ENCODE data around the gene TRAF3.
"Not testable (repeated sequence)": the region's sequence is repeated elsewhere in the genome, so short reads cannot be mapped to it uniquely, and the experiment has no call there.

The TRAF3 gene

DNA sequence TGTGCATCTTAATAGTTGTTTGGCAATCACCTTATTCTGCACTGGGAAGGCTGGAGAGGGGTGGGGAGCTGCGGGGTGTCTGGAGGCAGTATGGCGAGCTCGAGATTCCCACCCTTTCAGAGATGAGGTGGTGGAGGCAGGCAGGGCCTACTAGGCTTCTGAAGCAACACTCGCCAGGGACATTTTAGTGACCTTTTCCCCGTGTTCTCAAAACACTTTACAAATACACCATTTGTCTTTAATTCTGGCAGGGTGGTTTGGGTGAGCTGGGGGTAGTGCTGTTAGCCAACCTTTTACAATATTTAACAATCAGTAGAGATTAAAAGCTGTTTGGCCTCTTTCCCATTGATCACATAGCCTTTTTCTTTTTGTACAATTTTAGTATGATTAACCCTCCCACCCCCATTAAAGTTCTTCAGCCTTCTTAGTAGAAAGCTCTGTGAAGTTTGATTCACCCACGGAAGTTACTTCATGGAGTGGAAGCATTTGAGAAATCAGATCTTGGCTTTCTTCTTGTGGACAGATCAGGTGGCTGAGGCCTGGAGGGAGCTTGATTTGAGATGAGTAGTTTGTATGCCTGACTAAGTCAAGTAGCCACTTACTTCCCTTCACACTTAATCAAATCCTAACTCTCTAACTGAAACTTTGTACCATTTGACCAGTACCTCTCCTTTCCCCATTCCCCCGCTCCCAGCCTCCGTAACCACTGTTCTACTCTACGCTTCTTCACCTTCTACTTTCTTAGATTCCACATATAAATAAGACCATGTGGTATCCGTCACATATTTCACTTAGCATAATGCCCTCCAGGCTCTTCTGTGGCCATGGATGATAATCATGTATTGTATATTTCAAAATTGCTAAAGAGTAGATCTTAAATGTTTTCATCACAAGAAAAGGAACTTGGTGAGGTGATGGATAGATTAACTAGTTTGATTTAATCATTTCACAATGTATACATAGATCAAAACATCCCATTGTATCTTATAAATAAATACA lies 41.0 kb downstream of the TRAF3 start:
- CTCF ChIA-PET: interaction anchor here (0.9 to 1.7 kb wide), 3 partner anchors 33 to 44 kb away, joined by 3 to 6 read pairs (median 4); no protein-coding TSS in a partner anchor
- Mint-ChIP-seq H3K27me3 (no peaks in the 10 kb centered on the region), H3K4me1 (peaks cover 58% of the 10 kb centered on the region), H3K4me3 (no peak overlapping the region), H3K27ac (peak overlapping the region; percentile 22), H3K36me3 (peaks cover 27% of the 10 kb centered on the region), H3K9me3 (no peaks in the 10 kb centered on the region)
- no peak for DNase-seq

DNA sequence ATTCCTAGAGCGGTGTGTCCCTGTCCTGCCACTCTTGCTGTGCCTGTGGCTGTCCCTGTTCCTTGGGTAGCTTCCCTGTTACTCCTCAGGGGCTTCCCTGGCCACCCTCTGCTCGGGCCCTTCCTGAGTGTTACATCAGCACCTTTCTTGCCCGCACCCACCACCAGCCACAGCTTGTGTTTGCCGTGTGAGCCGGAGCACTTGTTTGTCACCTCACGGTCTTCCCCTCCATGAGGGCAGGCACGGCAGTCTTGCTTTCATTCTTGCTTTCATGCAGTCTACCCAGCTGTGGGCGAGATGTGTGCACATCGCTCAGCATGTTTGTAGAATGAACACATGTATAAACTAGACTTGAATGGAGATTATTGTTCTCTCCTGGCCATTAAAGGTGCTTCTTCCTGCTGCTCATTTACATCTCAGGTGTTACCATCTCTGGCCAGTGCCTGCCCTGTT lies 42.0 kb downstream of the TRAF3 start:
- Mint-ChIP-seq H3K4me3 (peak overlapping the region; percentile 44), H3K9me3 (no peaks in the 10 kb centered on the region), H3K4me1 (peaks cover 59% of the 10 kb centered on the region), H3K36me3 (peaks cover 24% of the 10 kb centered on the region), H3K27me3 (no peaks in the 10 kb centered on the region), H3K27ac (peak overlapping the region; percentile 86)
- DNase-seq: peak; percentile 65
- CTCF ChIA-PET: interaction anchor here (0.9 to 1.7 kb wide), 2 partner anchors 34 to 44 kb away, joined by 4 to 6 read pairs; no protein-coding TSS in a partner anchor

DNA sequence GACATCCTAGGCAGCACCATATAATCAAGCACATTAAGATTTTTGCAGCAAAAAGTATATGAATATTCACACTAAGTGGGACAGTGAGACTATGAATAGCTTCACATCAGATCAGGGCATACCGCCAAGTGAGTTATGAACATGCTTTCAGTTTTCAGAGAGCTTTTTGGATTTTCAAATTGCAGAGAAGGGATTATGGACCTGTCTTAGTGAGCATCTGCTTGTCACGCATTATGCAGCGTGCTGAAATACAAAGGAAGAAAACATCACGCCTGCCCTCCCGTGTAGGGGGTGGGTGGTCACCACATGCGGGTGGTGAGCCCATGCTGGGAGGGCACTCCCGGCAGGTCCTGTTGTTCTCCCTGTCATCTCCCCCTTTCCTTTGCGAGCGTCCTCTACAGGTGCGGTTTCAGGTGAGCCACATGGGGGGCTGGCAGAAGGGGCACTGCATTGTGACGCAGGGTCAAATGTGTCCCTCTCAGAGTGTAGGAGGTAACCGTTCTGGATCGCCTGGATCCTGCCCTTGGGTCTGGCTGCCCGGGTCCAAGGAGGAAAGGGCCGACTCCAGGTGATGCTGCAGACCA lies 42.6 kb downstream of the TRAF3 start:
- CTCF ChIA-PET: interaction anchor here (1.7 kb wide), 1 partner anchor 35 kb away, joined by 6 read pairs; no protein-coding TSS in a partner anchor
- H3K27ac Mint-ChIP-seq: peak overlapping the region; percentile 86
- no peaks in the 10 kb centered on the region for H3K9me3 Mint-ChIP-seq
- peaks cover 24% of the 10 kb centered on the region for H3K36me3 Mint-ChIP-seq
- peaks cover 57% of the 10 kb centered on the region for H3K4me1 Mint-ChIP-seq
- no peaks in the 10 kb centered on the region for H3K27me3 Mint-ChIP-seq
- DNase-seq: no peak
- peak overlapping the region; percentile 44 for H3K4me3 Mint-ChIP-seq

DNA sequence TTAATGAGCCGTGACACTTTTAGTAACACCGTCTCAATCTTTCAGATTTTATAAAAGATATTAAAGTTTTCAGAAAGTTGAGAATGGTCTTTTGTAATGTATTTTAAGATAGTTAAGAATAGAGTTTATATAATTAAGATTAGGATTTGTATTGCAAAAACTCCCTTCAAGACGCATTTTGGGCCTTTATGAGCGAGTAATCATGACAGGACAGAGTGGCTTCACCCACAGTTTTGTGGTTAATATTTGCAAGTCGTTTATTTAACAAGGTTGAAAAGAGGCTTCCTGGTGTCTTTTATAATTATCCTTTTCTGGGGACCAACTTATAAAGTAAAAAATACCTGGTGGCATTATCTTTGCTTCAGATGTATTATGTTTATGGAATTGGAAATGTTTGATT lies 44.0 kb downstream of the TRAF3 start:
- H3K4me3 Mint-ChIP-seq: no peak overlapping the region
- peaks cover 54% of the 10 kb centered on the region for H3K4me1 Mint-ChIP-seq
- H3K36me3 Mint-ChIP-seq: peaks cover 23% of the 10 kb centered on the region
- H3K27me3 Mint-ChIP-seq: no peaks in the 10 kb centered on the region
- H3K27ac Mint-ChIP-seq: no peak overlapping the region
- DNase-seq: no peak
- CTCF ChIA-PET: no interaction called here
- H3K9me3 Mint-ChIP-seq: no peaks in the 10 kb centered on the region

DNA sequence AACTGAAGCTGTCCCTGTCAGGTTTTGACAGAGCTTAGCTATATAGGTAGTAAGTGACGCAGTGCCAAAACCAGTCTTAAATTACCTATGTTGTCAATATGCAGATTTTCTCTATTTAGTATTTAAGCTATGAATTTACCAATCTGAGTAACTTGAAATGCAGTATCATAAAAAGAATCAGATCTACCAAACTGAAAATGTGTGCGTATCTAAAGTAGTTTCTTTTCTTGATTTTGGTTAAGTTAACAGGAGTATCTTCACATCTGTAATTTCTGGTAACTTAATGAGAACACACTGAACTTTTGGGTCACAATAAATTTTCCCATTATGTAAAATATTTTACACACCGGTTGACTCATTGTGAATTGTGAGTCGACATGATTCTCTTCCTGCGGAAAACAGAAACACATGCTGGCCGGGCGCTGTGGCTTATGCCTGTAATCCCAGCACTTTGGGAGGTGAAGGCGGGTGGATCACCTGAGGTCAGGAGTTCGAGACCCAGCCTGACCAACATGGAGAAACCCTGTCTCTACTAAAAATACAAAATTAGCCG lies 45.1 kb downstream of the TRAF3 start:
- no peaks in the 10 kb centered on the region for H3K27me3 Mint-ChIP-seq
- H3K27ac Mint-ChIP-seq: no peak overlapping the region
- H3K36me3 Mint-ChIP-seq: peaks cover 17% of the 10 kb centered on the region
- CTCF ChIA-PET: interaction anchor here (1.3 kb wide), 1 partner anchor 16 kb away, joined by 3 read pairs; no protein-coding TSS in a partner anchor
- no peak for DNase-seq
- H3K4me3 Mint-ChIP-seq: no peak overlapping the region
- no peaks in the 10 kb centered on the region for H3K9me3 Mint-ChIP-seq
- H3K4me1 Mint-ChIP-seq: peaks cover 47% of the 10 kb centered on the region

DNA sequence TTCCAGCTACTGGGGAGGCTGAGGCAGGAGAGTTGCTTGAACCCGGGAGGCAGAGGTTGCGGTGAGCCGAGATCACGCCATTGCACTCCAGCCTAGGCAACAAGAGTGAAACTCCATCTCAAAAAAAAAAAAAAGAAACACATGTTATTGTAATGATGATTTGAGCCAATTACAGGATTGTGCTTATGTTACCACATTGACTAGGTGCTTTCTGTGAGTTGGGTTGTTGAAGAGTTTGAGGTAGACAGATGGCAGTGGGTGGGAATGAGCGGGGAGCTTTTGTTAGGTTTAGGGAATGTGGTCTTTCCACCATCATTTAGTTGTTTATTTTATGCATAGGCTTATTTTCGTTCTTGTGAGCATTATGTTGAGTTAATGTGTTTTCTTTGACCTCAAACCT lies 45.6 kb downstream of the TRAF3 start:
- not testable (repeated sequence) for H3K4me3 Mint-ChIP-seq, H3K27me3 Mint-ChIP-seq, H3K9me3 Mint-ChIP-seq, H3K27ac Mint-ChIP-seq, DNase-seq
- Mint-ChIP-seq H3K4me1 (peaks cover 43% of the 10 kb centered on the region), H3K36me3 (peaks cover 17% of the 10 kb centered on the region)
- CTCF ChIA-PET: interaction anchor here (1.3 kb wide), 1 partner anchor 16 kb away, joined by 3 read pairs; no protein-coding TSS in a partner anchor

DNA sequence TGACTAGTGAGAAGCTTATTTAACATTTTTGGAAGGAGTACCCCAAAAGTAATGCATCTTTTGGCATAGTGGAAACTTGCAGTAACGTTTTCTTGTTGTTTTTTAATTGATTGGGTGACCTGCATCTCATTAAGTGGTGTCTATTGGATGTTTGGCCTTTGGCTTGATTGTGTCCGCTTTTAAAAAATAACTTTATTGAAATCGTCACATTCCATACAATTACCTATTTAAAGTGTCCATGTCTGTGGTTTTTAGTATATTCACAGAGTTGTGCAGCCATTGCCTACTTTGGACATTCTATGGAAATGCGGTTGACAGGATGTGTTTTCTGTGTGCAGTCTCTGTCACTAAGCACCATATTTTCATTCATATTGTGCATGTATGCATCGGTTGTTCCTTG lies 46.3 kb downstream of the TRAF3 start:
- CTCF ChIA-PET: interaction anchor here (1.3 kb wide), 1 partner anchor 17 kb away, joined by 3 read pairs; no protein-coding TSS in a partner anchor
- Mint-ChIP-seq H3K36me3 (peaks cover 11% of the 10 kb centered on the region), H3K4me3 (no peak overlapping the region), H3K9me3 (no peaks in the 10 kb centered on the region), H3K27ac (no peak overlapping the region), H3K4me1 (peaks cover 36% of the 10 kb centered on the region), H3K27me3 (no peaks in the 10 kb centered on the region)
- DNase-seq: no peak

DNA sequence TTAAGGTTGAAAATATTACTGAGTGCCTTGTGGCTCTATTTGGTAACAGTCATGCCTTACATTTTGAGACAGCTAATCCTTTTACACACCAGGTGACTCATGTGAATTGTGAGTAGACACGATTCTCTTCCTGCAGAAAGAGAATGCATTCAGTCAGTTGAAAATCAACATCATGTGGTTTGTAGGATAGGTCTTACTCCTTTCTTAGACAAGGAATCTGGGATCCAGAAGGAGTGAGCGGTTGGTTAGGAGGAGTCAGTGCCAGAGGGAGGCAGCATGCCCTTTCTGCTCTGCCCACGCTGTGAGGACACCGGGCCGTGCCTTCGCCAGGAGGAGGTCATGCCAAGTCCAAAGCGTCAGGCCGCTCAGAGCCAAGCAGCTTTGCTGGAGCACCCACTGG lies 47.6 kb downstream of the TRAF3 start:
- no peak overlapping the region for H3K4me3 Mint-ChIP-seq
- CTCF ChIA-PET: no interaction called here
- H3K27ac Mint-ChIP-seq: no peak overlapping the region
- H3K4me1 Mint-ChIP-seq: peaks cover 26% of the 10 kb centered on the region
- no peaks in the 10 kb centered on the region for H3K27me3 Mint-ChIP-seq
- H3K9me3 Mint-ChIP-seq: no peaks in the 10 kb centered on the region
- no peak for DNase-seq
- H3K36me3 Mint-ChIP-seq: peaks cover 7% of the 10 kb centered on the region

DNA sequence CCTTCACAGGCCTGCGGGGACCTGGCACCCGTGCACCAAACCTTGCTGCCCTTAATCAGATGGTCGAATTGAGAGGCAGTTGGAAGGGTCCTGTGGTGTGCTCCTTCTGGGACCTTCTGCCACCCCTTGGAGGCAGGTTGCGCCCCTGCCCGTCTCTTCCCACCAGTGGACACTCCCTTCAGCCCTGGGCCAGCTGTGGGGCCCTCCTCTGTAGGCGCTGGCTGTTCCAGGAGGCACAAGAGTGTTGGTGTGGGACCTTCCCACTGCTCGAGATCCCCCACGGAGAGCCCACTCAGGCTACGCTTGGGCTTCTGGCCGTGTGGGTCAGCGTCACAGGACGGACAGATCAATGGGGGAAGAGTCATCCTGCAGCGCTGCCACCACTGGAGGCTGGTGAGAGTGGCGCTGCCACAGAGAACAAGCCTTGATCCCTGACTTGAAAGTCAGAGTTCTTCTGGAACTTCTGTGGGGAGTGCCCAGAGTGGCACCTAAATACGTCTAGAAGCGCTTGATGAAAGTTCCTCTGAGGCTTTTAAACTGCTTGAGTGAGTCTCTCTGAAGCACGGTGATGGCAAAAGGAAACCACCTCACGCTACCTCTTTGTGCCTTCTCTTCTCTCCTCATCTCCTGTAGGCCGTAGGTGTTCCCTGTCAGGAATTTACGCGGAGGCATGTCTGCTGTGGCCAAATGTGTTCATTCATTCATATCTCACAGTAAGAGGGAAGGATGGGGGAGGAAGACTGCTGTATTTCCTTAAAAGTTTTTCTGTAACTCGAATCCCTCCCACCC lies 48.3 kb downstream of the TRAF3 start:
- no peak overlapping the region for H3K27ac Mint-ChIP-seq
- H3K9me3 Mint-ChIP-seq: no peaks in the 10 kb centered on the region
- H3K27me3 Mint-ChIP-seq: no peaks in the 10 kb centered on the region
- CTCF ChIA-PET: no interaction called here
- H3K36me3 Mint-ChIP-seq: peaks cover 8% of the 10 kb centered on the region
- H3K4me1 Mint-ChIP-seq: peaks cover 23% of the 10 kb centered on the region
- DNase-seq: no peak
- no peak overlapping the region for H3K4me3 Mint-ChIP-seq

DNA sequence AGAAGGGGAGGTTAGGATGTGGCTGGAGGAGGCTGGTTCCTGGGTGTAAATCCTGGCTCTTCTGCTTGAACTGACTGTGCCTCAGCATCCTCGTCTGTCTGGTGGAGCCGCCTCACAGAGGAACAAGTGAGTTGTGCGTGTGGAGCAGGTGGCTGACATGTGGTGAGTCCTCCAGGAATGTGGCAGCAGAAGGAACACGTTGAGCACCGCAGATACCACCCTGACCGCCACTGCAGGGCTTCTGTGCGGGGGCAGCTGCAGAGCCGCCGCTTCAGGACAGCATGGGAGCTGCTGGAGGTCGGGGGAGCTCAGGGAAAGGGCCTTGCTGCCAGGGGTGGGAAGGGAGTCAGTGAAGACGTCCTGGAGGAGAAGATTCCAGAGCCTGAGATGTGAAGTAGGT lies 48.9 kb downstream of the TRAF3 start:
- Mint-ChIP-seq H3K27me3 (no peaks in the 10 kb centered on the region), H3K36me3 (peaks cover 13% of the 10 kb centered on the region), H3K4me1 (peaks cover 23% of the 10 kb centered on the region), H3K4me3 (no peak overlapping the region), H3K27ac (no peak overlapping the region), H3K9me3 (no peaks in the 10 kb centered on the region)
- no peak for DNase-seq
- CTCF ChIA-PET: no interaction called here

DNA sequence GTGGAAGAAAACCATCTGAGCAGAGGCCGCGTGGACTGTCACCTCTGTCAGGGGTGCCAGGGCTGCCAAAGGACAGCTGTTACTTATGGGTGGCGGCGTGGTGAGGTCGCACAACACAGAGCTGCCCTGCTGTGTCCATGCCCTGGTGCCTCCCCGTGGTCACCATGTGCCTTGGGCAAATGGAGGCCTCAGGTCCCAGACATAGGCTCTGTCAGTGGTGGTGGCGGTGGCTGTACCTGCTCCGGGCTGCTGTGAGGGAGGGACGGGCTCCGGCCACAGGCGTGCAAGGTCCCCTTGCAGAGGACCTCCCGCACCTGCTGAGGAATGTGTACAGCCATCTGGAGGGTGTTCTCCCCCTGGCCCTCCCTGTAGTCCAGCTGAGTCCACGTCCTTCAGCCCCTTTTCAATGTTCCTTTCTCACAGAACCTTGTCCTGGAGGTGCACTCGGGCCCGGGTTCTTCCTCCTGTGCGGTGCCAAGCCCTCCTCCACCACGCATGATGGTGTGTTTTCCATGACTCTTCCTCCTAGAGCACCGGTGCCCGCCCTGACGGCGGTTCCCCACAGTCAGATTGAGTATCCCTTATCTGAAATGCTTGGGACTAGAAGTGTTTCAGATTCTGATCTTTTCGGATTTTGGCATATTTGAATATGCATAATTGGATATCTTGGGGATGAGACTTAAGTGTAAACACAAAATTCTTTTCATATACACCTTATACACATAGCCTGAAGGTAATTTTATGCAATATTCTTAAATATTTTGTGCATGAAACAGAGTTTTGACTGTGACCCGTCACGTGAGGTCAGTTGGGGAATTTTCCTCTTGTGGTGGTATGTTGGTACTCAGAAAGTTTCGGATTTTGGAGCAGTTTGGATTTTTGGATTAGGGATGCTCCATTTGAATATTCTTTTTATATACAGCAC lies 49.8 kb downstream of the TRAF3 start:
- DNase-seq: no peak
- Mint-ChIP-seq H3K9me3 (no peaks in the 10 kb centered on the region), H3K27ac (no peak overlapping the region), H3K27me3 (no peaks in the 10 kb centered on the region), H3K36me3 (peaks cover 18% of the 10 kb centered on the region), H3K4me1 (peaks cover 19% of the 10 kb centered on the region), H3K4me3 (no peak overlapping the region)
- CTCF ChIA-PET: no interaction called here

DNA sequence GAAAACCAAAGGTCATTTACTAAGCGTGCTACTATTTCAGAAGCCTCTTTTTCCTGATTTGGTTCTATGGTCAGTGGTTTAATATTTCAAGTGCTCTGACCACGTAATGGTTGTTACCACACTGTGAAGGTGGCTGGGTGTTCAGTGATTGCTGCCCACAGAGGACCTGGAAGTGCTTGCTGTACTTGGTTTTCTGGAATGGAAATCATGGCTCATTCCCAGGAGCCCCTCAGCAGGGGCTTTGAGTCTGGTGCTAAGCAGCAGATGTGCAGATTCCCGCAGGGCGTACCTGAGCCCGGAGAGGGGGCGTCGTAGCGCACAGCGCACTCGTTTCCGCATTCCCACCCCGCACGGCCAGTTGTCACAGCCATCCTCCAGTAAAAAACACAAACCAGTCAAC lies 50.5 kb downstream of the TRAF3 start:
- Mint-ChIP-seq H3K4me3 (no peak overlapping the region), H3K27me3 (no peaks in the 10 kb centered on the region), H3K27ac (no peak overlapping the region), H3K36me3 (peaks cover 18% of the 10 kb centered on the region), H3K4me1 (peaks cover 15% of the 10 kb centered on the region), H3K9me3 (no peaks in the 10 kb centered on the region)
- CTCF ChIA-PET: no interaction called here
- DNase-seq: no peak

DNA sequence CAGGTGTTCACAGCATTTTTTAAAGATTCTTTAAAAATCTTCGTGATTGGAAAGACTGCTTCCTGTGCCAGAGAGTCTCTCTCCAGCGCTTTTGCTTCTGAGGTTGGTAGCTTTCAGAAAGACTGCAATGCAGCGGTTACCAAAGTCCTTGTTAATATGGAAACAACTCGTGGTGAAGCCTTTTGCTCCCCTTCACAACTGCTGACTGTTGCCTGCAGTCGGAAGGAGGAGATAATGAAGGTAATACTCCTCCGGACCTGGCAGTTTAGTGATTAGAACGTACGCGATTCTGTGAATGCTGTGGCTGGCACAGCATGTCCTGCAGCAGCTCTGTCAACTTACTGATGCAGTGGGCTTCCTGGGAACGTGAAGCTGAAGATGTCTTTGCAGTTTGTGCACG lies 50.9 kb downstream of the TRAF3 start:
- H3K9me3 Mint-ChIP-seq: no peaks in the 10 kb centered on the region
- H3K36me3 Mint-ChIP-seq: peaks cover 21% of the 10 kb centered on the region
- H3K4me1 Mint-ChIP-seq: peaks cover 12% of the 10 kb centered on the region
- no peaks in the 10 kb centered on the region for H3K27me3 Mint-ChIP-seq
- CTCF ChIA-PET: no interaction called here
- no peak overlapping the region for H3K27ac Mint-ChIP-seq
- no peak overlapping the region for H3K4me3 Mint-ChIP-seq
- DNase-seq: no peak

Measured in activated naive CD4-positive, alpha-beta T cell treated with anti-CD3 and anti-CD28 coated beads, Interleukin-2, amount 10 ng/mL, durations not matched to agents 7 days and 5 days (primary cell).